ENCODE data around the gene SDR42E2. TPM values are rescaled to one million over a fixed set of nuclear protein-coding genes. Genes with fewer than 3 reads are reported as not detected.
A peak's percentile ranks its signal among the peaks of the same experiment; 100 is the strongest.

Gene SDR42E2
- total RNA-seq, 1 experiment from 2014 or later = not detected

- Histone ChIP-seq H3K27me3 (ENCODE audit: low read length) (no peaks in the 10 kb centered on the region), H3K9me3 (ENCODE audit: low read length) (no peaks in the 10 kb centered on the region), H3K36me3 (ENCODE audit: low read depth, low read length) (no peaks in the 10 kb centered on the region), H3F3A (ENCODE audit: low read length, unreplicated experiment) (no peaks in the 10 kb centered on the region), H3K4me1 (ENCODE audit: insufficient read depth, low read length) (peaks cover 9% of the 10 kb centered on the region), H2AFZ (ENCODE audit: low read length) (no peak overlapping the region), H3K4me2 (ENCODE audit: low read length) (no peak overlapping the region), H3K79me2 (ENCODE audit: low read length) (no peaks in the 10 kb centered on the region), H3K4me3 (ENCODE audit: low read length) (no peak overlapping the region), H4K20me1 (ENCODE audit: low read length) (no peaks in the 10 kb centered on the region), H3K9ac (ENCODE audit: low read length) (no peak overlapping the region), H3K9me2 (replicated peaks; ENCODE audit: low read length) (no peaks in the 10 kb centered on the region), H3K27ac (ENCODE audit: low read length) (no peak overlapping the region)
- CTCF ChIA-PET = no interaction called here
- no TSS peak for BruUV-seq (replicated peaks)
- ATAC-seq (no peak), DNase-seq (no peak)
- intact Hi-C loops (cut with micrococcal nuclease) = no loop called here
- POLR2A ChIA-PET (ENCODE audit: unreplicated experiment) = no interaction called here
- TF ChIP-seq EZH2 (IDR thresholded peaks at IDR 0.05; ENCODE audit: low read length, unreplicated experiment) (no peak), CTCF (conservative IDR thresholded peaks at IDR 0.05; ENCODE audit: low read depth, low read length) (no peak), EZH2phosphoT487 (IDR thresholded peaks at IDR 0.05; ENCODE audit: borderline replicate concordance, low read length) (no peak)
These were observed 22.3 kb downstream of the SDR42E2 start for GRCh38 chr16:22184615-22184968.

- Histone ChIP-seq H3K36me3 (ENCODE audit: low read depth, low read length) (no peaks in the 10 kb centered on the region), H3K9ac (ENCODE audit: low read length) (no peak overlapping the region), H3F3A (ENCODE audit: low read length, unreplicated experiment) (no peaks in the 10 kb centered on the region), H3K9me2 (replicated peaks; ENCODE audit: low read length) (no peaks in the 10 kb centered on the region), H3K27ac (ENCODE audit: low read length) (no peak overlapping the region), H4K20me1 (ENCODE audit: low read length) (no peaks in the 10 kb centered on the region), H3K9me3 (ENCODE audit: low read length) (no peaks in the 10 kb centered on the region), H3K4me3 (ENCODE audit: low read length) (no peak overlapping the region), H3K27me3 (ENCODE audit: low read length) (no peaks in the 10 kb centered on the region), H2AFZ (ENCODE audit: low read length) (no peak overlapping the region), H3K4me1 (ENCODE audit: insufficient read depth, low read length) (peaks cover 14% of the 10 kb centered on the region), H3K79me2 (ENCODE audit: low read length) (no peaks in the 10 kb centered on the region), H3K4me2 (ENCODE audit: low read length) (no peak overlapping the region)
- DNase-seq (no peak), ATAC-seq (no peak)
- intact Hi-C loops (cut with micrococcal nuclease) = loop anchor here (5.0 kb wide), 1 partner anchor 109 kb away; no protein-coding TSS in a partner anchor
- peak; percentile 45 for TF ChIP-seq CTCF (conservative IDR thresholded peaks at IDR 0.05; ENCODE audit: low read depth, low read length)
- TF ChIP-seq EZH2 (IDR thresholded peaks at IDR 0.05; ENCODE audit: low read length, unreplicated experiment) = no peak
- TF ChIP-seq EZH2phosphoT487 (IDR thresholded peaks at IDR 0.05; ENCODE audit: borderline replicate concordance, low read length) = no peak
- no TSS peak for BruUV-seq (replicated peaks)
- CTCF ChIA-PET = no interaction called here
- POLR2A ChIA-PET (ENCODE audit: unreplicated experiment) = no interaction called here
These were observed 24.2 kb downstream of the SDR42E2 start for GRCh38 chr16:22186517-22186916.

GRCh38 chr16:22188267-22188594, 25.9 kb downstream of the SDR42E2 start:
- no peak for TF ChIP-seq EZH2 (IDR thresholded peaks at IDR 0.05; ENCODE audit: low read length, unreplicated experiment)
- DNase-seq (no peak), ATAC-seq (no peak)
- Histone ChIP-seq H3K36me3 (ENCODE audit: low read depth, low read length) (no peaks in the 10 kb centered on the region), H3K9me2 (replicated peaks; ENCODE audit: low read length) (no peaks in the 10 kb centered on the region), H2AFZ (ENCODE audit: low read length) (no peak overlapping the region), H3K4me3 (ENCODE audit: low read length) (no peak overlapping the region), H3K4me2 (ENCODE audit: low read length) (no peak overlapping the region), H3K9ac (ENCODE audit: low read length) (no peak overlapping the region), H3F3A (ENCODE audit: low read length, unreplicated experiment) (no peaks in the 10 kb centered on the region), H4K20me1 (ENCODE audit: low read length) (no peaks in the 10 kb centered on the region), H3K27me3 (ENCODE audit: low read length) (no peaks in the 10 kb centered on the region), H3K4me1 (ENCODE audit: insufficient read depth, low read length) (peaks cover 26% of the 10 kb centered on the region), H3K9me3 (ENCODE audit: low read length) (no peaks in the 10 kb centered on the region), H3K79me2 (ENCODE audit: low read length) (no peaks in the 10 kb centered on the region), H3K27ac (ENCODE audit: low read length) (no peak overlapping the region)
- CTCF ChIA-PET = interaction anchor here (0.5 to 2.0 kb wide), 9 partner anchors 35 to 237 kb away, joined by 3 to 9 read pairs (median 3); no protein-coding TSS in a partner anchor
- intact Hi-C loops (cut with micrococcal nuclease) = loop anchor here (1.0 to 5.0 kb wide), 3 partner anchors 111 to 235 kb away; partner anchors contain the start of genes PDZD9 and UQCRC2
- no TSS peak for BruUV-seq (replicated peaks)
- POLR2A ChIA-PET (ENCODE audit: unreplicated experiment) = no interaction called here
